Measurements from ENCODE around the gene CXorf66. TPM values are rescaled to one million over a fixed set of nuclear protein-coding genes. Genes with fewer than 3 reads are reported as not detected.
A peak's percentile ranks its signal among the peaks of the same experiment; 100 is the strongest.

The CXorf66 gene
- total RNA-seq, 4 donors from 2014 or later, result not detected

DNA sequence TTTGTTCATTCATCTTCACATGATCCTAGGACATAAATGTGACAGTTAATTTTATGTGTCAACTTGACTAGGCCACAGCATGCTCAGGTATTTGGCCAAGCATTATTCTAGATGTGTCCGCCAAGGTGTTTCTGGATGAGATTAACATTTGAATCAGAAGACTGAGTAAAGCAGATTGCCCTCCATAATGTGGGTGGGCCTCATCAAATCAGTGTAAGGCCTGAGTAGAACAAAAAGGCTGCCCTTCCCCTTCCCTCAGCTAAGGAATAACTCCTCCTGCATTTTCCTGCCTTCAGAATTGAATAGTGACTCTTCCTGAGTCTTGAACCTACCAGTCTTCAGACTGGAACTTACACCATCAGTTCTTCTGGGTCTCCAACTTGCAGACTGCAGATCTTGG lies 50.9 kb downstream of the CXorf66 start:
- intact Hi-C loops (cut with DNase I), result no loop called here
- no peak for DNase-seq
- H3K36me3 ChIP-seq, result no peaks in the 10 kb centered on the region
- H3K4me1 ChIP-seq, result no peaks in the 10 kb centered on the region
- H3K4me3 ChIP-seq (replicated peaks in 1 of 3), result no peak overlapping the region
- H3K9me3 ChIP-seq, result no peaks in the 10 kb centered on the region
- WGBS, 2 donors, result 100% methylated on average over 1 of the region's 1 CpG
- TF ChIP-seq POLR2A (IDR thresholded peaks at IDR 0.05), result no peak
- TF ChIP-seq, protein P1, sequence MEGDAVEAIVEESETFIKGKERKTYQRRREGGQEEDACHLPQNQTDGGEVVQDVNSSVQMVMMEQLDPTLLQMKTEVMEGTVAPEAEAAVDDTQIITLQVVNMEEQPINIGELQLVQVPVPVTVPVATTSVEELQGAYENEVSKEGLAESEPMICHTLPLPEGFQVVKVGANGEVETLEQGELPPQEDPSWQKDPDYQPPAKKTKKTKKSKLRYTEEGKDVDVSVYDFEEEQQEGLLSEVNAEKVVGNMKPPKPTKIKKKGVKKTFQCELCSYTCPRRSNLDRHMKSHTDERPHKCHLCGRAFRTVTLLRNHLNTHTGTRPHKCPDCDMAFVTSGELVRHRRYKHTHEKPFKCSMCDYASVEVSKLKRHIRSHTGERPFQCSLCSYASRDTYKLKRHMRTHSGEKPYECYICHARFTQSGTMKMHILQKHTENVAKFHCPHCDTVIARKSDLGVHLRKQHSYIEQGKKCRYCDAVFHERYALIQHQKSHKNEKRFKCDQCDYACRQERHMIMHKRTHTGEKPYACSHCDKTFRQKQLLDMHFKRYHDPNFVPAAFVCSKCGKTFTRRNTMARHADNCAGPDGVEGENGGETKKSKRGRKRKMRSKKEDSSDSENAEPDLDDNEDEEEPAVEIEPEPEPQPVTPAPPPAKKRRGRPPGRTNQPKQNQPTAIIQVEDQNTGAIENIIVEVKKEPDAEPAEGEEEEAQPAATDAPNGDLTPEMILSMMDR (IDR thresholded peaks at IDR 0.05), result no peak
- H3K27me3 ChIP-seq, result no peaks in the 10 kb centered on the region
- H3K27ac ChIP-seq, result no peak overlapping the region

DNA sequence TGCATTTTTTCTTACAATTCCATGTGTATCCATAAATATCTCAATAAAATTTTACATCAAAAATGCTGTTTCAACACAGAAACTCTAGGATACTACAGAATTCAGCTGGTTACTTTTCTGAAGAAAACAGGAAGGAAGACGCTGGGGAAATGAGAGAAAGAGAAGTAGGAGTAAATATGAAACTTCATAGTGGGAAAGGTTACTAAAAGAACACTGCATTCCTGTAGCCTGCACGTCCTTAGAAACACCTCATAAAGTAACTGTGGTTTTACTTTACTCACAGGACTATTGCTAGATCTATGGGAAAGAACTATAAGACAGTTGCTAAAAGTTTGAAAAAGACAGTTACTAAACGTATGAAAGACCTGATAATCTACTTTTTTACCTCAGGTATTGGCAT lies 55.6 kb downstream of the CXorf66 start:
- H3K4me3 ChIP-seq (replicated peaks in 1 of 3), result no peak overlapping the region
- TF ChIP-seq, protein P1 (IDR thresholded peaks at IDR 0.05), result no peak
- no peak for TF ChIP-seq POLR2A (IDR thresholded peaks at IDR 0.05)
- H3K9me3 ChIP-seq, result no peaks in the 10 kb centered on the region
- intact Hi-C loops (cut with DNase I), result no loop called here
- H3K27ac ChIP-seq, result no peak overlapping the region
- H3K27me3 ChIP-seq, result no peaks in the 10 kb centered on the region
- H3K36me3 ChIP-seq, result no peaks in the 10 kb centered on the region
- DNase-seq, result no peak
- WGBS, 2 donors, result 84 to 87% methylated on average over 3 of the region's 3 CpGs
- H3K4me1 ChIP-seq, result no peaks in the 10 kb centered on the region

DNA sequence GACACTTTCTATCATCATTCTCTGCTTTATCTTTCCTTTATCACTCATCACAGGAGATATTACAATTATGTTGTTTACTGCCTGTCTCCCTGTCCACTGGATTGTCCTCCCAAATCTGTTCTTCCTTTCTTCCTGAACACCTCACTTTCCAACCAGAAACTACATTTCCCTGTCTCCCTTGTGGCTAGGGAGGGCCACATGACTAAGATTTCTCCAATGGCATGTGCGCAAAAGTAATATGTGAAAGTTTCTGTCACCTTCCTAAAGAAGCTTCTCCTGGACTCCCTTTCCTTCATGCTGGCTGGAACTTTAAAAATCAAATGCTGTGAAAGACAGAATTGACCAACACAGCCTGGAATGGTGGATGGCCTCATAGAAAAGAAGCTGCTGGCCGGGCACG lies 58.2 kb downstream of the CXorf66 start:
- no peak overlapping the region for H3K27ac ChIP-seq
- WGBS, 2 donors, result 95 to 100% methylated on average over 3 of the region's 3 CpGs
- intact Hi-C loops (cut with DNase I), result no loop called here
- no peaks in the 10 kb centered on the region for H3K9me3 ChIP-seq
- TF ChIP-seq, protein P1 (IDR thresholded peaks at IDR 0.05), result no peak
- no peak for TF ChIP-seq POLR2A (IDR thresholded peaks at IDR 0.05)
- H3K4me1 ChIP-seq, result no peaks in the 10 kb centered on the region
- DNase-seq, result no peak
- no peaks in the 10 kb centered on the region for H3K27me3 ChIP-seq
- H3K36me3 ChIP-seq, result no peaks in the 10 kb centered on the region
- no peak overlapping the region for H3K4me3 ChIP-seq (replicated peaks in 1 of 3)

DNA sequence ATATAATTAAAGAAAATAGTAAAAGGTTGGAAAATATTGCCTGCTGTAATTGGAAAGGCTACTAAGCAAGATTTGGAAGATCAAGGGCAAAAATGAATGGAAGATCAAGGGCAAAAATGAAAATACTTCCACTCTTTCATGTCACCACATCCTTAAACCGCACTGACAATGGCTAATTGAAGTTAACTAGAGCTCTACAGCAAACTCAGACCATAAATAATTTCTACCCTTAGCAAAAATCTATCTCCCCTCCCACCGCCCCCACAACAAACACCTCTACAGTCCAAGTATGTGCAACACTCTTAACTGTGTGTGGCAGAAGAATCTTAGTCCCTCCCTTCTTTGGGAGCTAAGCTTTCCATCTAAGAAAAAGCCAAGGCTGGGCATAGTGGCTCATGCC lies 59.6 kb downstream of the CXorf66 start:
- DNase-seq, result no peak
- Histone ChIP-seq H3K27me3 (no peaks in the 10 kb centered on the region), H3K27ac (no peak overlapping the region), H3K4me3 (replicated peaks in 1 of 3) (no peak overlapping the region), H3K36me3 (no peaks in the 10 kb centered on the region), H3K4me1 (no peaks in the 10 kb centered on the region), H3K9me3 (no peaks in the 10 kb centered on the region)
- TF ChIP-seq, protein P1 (IDR thresholded peaks at IDR 0.05), result no peak
- TF ChIP-seq POLR2A (IDR thresholded peaks at IDR 0.05), result no peak
- WGBS, 2 donors, result 88 to 89% methylated on average over 2 of the region's 2 CpGs
- intact Hi-C loops (cut with DNase I), result no loop called here

MicroRNAs encoded within 50 kb of the gene (microRNA counts, 767-probe panel; counts per million panel counts)
- 0 counts per million in 2 donors for microRNA hsa-miR-505-3p

Small RNA genes lying within 50 kb of the gene (microRNA-seq; reads per million reads assigned to microRNA genes)
- 124 reads per million, percentile 57 among the genes with 10 or more reads in this experiment for gene MIR505

Small RNA genes lying within 50 kb of the gene (small RNA-seq; reads per million reads assigned to genes)
- gene MIR505 (0.38 reads per million), gene RF00425 (not detected)

Other genes with a start within 250 kb of the CXorf66 start
- gene ATP11C, start 32.5 kb downstream of the CXorf66 start, total RNA-seq, result 10 to 100 TPM; 22.8 to 40.3 (median 26.2) TPM